ENCODE results near the gene S100B.

S100B gene

DNA sequence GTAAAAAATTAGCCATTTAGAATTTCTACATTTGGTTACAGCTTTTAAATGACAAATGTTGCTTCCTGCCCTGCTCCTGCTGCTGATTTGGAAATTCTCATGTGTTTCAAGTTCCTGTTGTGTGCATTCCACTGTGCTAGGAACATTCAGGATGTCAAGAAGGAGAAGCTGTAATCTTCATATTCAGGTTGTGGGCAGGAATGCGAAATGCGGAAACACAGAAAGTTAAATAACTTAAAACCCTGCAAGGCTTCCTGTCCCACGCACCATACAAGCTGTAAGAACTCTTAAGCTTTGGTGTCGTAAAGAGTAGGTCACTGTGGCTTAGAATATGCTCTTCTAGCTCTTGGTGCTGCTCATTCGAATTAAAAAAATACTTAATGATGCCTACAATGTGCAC lies 52.6 kb downstream of the S100B start:
- Mint-ChIP-seq H3K4me1 (peaks cover 22% of the 10 kb centered on the region), H3K36me3 (peaks cover 71% of the 10 kb centered on the region), H3K27ac (peak overlapping the region; percentile 66), H3K4me3 (no peak overlapping the region), H3K9me3 (peaks cover 7% of the 10 kb centered on the region), H3K27me3 (no peaks in the 10 kb centered on the region)
- no peak for ATAC-seq

- Mint-ChIP-seq H3K4me1 (peaks cover 22% of the 10 kb centered on the region), H3K27me3 (no peaks in the 10 kb centered on the region), H3K9me3 (peaks cover 7% of the 10 kb centered on the region), H3K4me3 (peak overlapping the region; percentile 39), H3K27ac (peak overlapping the region; percentile 66), H3K36me3 (peaks cover 71% of the 10 kb centered on the region)
- peak; percentile 61 for ATAC-seq
Measured at GRCh38 chr21:46551636-46552241, 53.1 kb downstream of the S100B start.

- peaks cover 71% of the 10 kb centered on the region for H3K36me3 Mint-ChIP-seq
Measured at GRCh38 chr21:46550116-46550941, 54.6 kb downstream of the S100B start.

GRCh38 chr21:46549650-46550049 lies 55.2 kb downstream of the S100B start:
- no peak for ATAC-seq
- Mint-ChIP-seq H3K27me3 (no peaks in the 10 kb centered on the region), H3K4me1 (peaks cover 22% of the 10 kb centered on the region), H3K9me3 (peaks cover 7% of the 10 kb centered on the region), H3K4me3 (no peak overlapping the region), H3K36me3 (peaks cover 72% of the 10 kb centered on the region), H3K27ac (peak overlapping the region; percentile 66)

More at GRCh38 chr21:46550116-46550941, 54.6 kb downstream of the S100B start:
- peaks cover 22% of the 10 kb centered on the region for H3K4me1 Mint-ChIP-seq
- H3K27me3 Mint-ChIP-seq: no peaks in the 10 kb centered on the region
- no peak overlapping the region for H3K4me3 Mint-ChIP-seq
- H3K9me3 Mint-ChIP-seq: peaks cover 7% of the 10 kb centered on the region
- ATAC-seq: peak; percentile 82
- H3K27ac Mint-ChIP-seq: peak overlapping the region; percentile 66

All from stimulated activated memory B cell treated with anti-CD40 and anti-IgM and Interleukin-4, amounts not matched to agents 10 μg/mL and 1 μg/mL and 100 μg/mL, for 72 hours (primary cell).